Osteocyte (in vitro differentiated cells): ENCODE data around the gene FGR. TPM values are rescaled to one million over a fixed set of nuclear protein-coding genes. Genes with fewer than 3 reads are reported as not detected.

Experiments used
- DNase-seq: peaks from one replicate; pipeline ENCODE4 v3.0.0; 2021; ENCODE audit warnings: mixed read lengths; ENCODE audit not compliant: unreplicated experiment; ENCODE audit errors: extremely low spot score
- H3K27ac Mint-ChIP-seq: one replicate; pipeline ENCODE4 v1.8.0; 2021; ENCODE audit warnings: mild to moderate bottlenecking, mixed read lengths; ENCODE audit not compliant: unreplicated experiment
- H3K27me3 Mint-ChIP-seq: one replicate; pipeline ENCODE4 v1.8.0; 2021; ENCODE audit warnings: mixed read lengths; ENCODE audit not compliant: unreplicated experiment
- H3K36me3 Mint-ChIP-seq: one replicate; pipeline ENCODE4 v1.8.0; 2021; ENCODE audit warnings: mixed read lengths; ENCODE audit not compliant: unreplicated experiment
- H3K4me1 Mint-ChIP-seq: one replicate; pipeline ENCODE4 v1.8.0; 2021; ENCODE audit warnings: mixed read lengths; ENCODE audit not compliant: unreplicated experiment
- H3K4me3 Mint-ChIP-seq: one replicate; pipeline ENCODE4 v1.8.0; 2021; ENCODE audit warnings: mild to moderate bottlenecking, moderate library complexity, mixed read lengths; ENCODE audit not compliant: unreplicated experiment
- H3K9me3 Mint-ChIP-seq: one replicate; pipeline ENCODE4 v1.8.0; 2021; ENCODE audit warnings: mixed read lengths; ENCODE audit not compliant: unreplicated experiment
- CTCF ChIP-seq: fragments of 200-600 bp; sonication (generic); IDR thresholded peaks from 2 replicates; pipeline ENCODE4 v1.5.0; 2021; ENCODE audit warnings: antibody characterized with exemption, mild to moderate bottlenecking, moderate library complexity
- total RNA-seq: library from RNA; stranded (reverse); gene quantifications from 2 replicates; pipeline ENCODE4 v1.2.1, GENCODE V29; 2021

FGR gene
- total RNA-seq, 1 donor from 2014 or later: not detected

- no peak for TF ChIP-seq CTCF
- no peak for DNase-seq
- Mint-ChIP-seq H3K36me3 (peaks cover 2% of the 10 kb centered on the region), H3K9me3 (no peaks in the 10 kb centered on the region), H3K27me3 (no peaks in the 10 kb centered on the region), H3K4me3 (no peak overlapping the region), H3K27ac (peak overlapping the region; percentile 94), H3K4me1 (peaks cover 95% of the 10 kb centered on the region)
Measured at GRCh38 chr1:27564710-27565649, 70.0 kb downstream of the FGR start.

GRCh38 chr1:27563591-27564471 is 71.2 kb downstream of the FGR start:
- peak overlapping the region; percentile 45 for H3K4me3 Mint-ChIP-seq
- H3K27ac Mint-ChIP-seq: peak overlapping the region; percentile 94
- H3K4me1 Mint-ChIP-seq: peaks cover 94% of the 10 kb centered on the region
- no peak for TF ChIP-seq CTCF
- H3K27me3 Mint-ChIP-seq: no peaks in the 10 kb centered on the region
- no peak for DNase-seq
- peaks cover 2% of the 10 kb centered on the region for H3K36me3 Mint-ChIP-seq
- no peaks in the 10 kb centered on the region for H3K9me3 Mint-ChIP-seq

GRCh38 chr1:27563341-27563590 is 71.7 kb downstream of the FGR start:
- Mint-ChIP-seq H3K4me3 (peak overlapping the region; percentile 45), H3K27me3 (no peaks in the 10 kb centered on the region), H3K36me3 (peaks cover 2% of the 10 kb centered on the region), H3K27ac (peak overlapping the region; percentile 94), H3K4me1 (peaks cover 97% of the 10 kb centered on the region), H3K9me3 (no peaks in the 10 kb centered on the region)
- TF ChIP-seq CTCF: no peak
- DNase-seq: no peak

GRCh38 chr1:27562534-27563340 is 72.2 kb downstream of the FGR start:
- peak overlapping the region; percentile 94 for H3K27ac Mint-ChIP-seq
- no peak for DNase-seq
- H3K9me3 Mint-ChIP-seq: no peaks in the 10 kb centered on the region
- no peaks in the 10 kb centered on the region for H3K27me3 Mint-ChIP-seq
- H3K4me3 Mint-ChIP-seq: peak overlapping the region; percentile 26
- H3K4me1 Mint-ChIP-seq: peaks cover 96% of the 10 kb centered on the region
- TF ChIP-seq CTCF: no peak
- peaks cover 4% of the 10 kb centered on the region for H3K36me3 Mint-ChIP-seq

Other genes with a start within 250 kb of the FGR start
- gene GPR3, start 242.6 kb downstream of the FGR start, total RNA-seq: 0.50 and 0.56 TPM in 2 replicates
- 187 and 189 TPM in 2 replicates for gene WASF2, start 145.0 kb downstream of the FGR start, total RNA-seq
- gene AHDC1, start 31.0 kb downstream of the FGR start, total RNA-seq: 118 and 124 TPM in 2 replicates
- gene IFI6, start 37.0 kb upstream of the FGR start, total RNA-seq: 49.5 and 54.1 TPM in 2 replicates
- gene FAM76A, start 90.8 kb upstream of the FGR start, total RNA-seq: 12.7 and 15.5 TPM in 2 replicates
- gene STX12, start 138.0 kb upstream of the FGR start, total RNA-seq: 40.5 and 44.5 TPM in 2 replicates
- 49.5 and 49.6 TPM in 2 replicates for gene PPP1R8, start 195.6 kb upstream of the FGR start, total RNA-seq
- 3.7 and 4.0 TPM in 2 replicates for gene THEMIS2, start 237.4 kb upstream of the FGR start, total RNA-seq